Endothelial cell of umbilical vein (primary cell): ENCODE data around the gene GALNT13. TPM values are rescaled to one million over a fixed set of nuclear protein-coding genes. Genes with fewer than 3 reads are reported as not detected.

Experiments
- BruUV-seq: library from RNA; stranded (reverse); fragments of 400-500 nt; replicated peaks from 2 replicates; lab custom pipeline; 2021; lab: Mats Ljungman, UMichigan
- CTCF ChIA-PET: fragments of 300-600, 350-600 bp; sonication (Branson Sonifier 250); formaldehyde crosslinking; loops from one replicate; lab custom pipeline; 2021; ENCODE audit warnings: antibody characterized with exemption, inconsistent platforms; lab: Charles Lee
- POLR2A ChIA-PET: fragments of 300-600, 350-600 bp; sonication (Branson Sonifier 250); formaldehyde crosslinking; loops from one replicate; lab custom pipeline; 2021; ENCODE audit warnings: antibody characterized with exemption, inconsistent platforms; lab: Charles Lee
- DNase-seq: peaks from one replicate; pipeline ENCODE4 v3.0.0-alpha.2; 2011; ENCODE audit warnings: low read depth, low spot score
- FAIRE-seq: peaks from 2 replicates; lab custom pipeline; 2011; peaks lifted over from hg19 to GRCh38; lab: Jason Lieb, UNC
- H2AFZ ChIP-seq: 2 replicates; pipeline ENCODE4 v1.6.0; 2012; ENCODE audit warnings: low read depth, low read length, control low read depth, inconsistent platforms
- H3K27ac ChIP-seq: 2 replicates; pipeline ENCODE4 v1.5.1; 2011; ENCODE audit warnings: low read depth, mild to moderate bottlenecking, control low read depth, low read length, moderate library complexity; ENCODE audit not compliant: insufficient read depth
- H3K27me3 ChIP-seq, 2 experiments: 2 replicates each; pipeline versions ENCODE4 v1.6.0 to v1.6.1; 2011; ENCODE audit warnings: low read length in 2 of 2, mixed read lengths in 1 of 2; ENCODE audit not compliant: control insufficient read depth in 2 of 2, insufficient read depth in 2 of 2
- H3K36me3 ChIP-seq, 2 experiments: 2 replicates in 1 of 2; 3 replicates in 1 of 2; pipeline ENCODE4 v1.5.1; 2011; ENCODE audit warnings: low read length in 2 of 2, mild to moderate bottlenecking in 1 of 2, moderate library complexity in 1 of 2; ENCODE audit not compliant: control insufficient read depth in 2 of 2, insufficient read depth in 2 of 2; ENCODE audit errors: extremely low read depth in 1 of 2
- H3K4me1 ChIP-seq: 3 replicates; pipeline ENCODE4 v1.5.1; 2011; ENCODE audit warnings: mild to moderate bottlenecking, low read length; ENCODE audit not compliant: control insufficient read depth, insufficient read depth; ENCODE audit errors: extremely low read depth
- H3K4me2 ChIP-seq: 2 replicates; pipeline ENCODE4 v1.6.1; 2011; ENCODE audit warnings: low read length, control low read depth, mixed read lengths; ENCODE audit not compliant: insufficient read depth
- H3K4me3 ChIP-seq, 3 experiments: fragments of 200-600 bp in 1 of 3; sonication (generic), shearing (Covaris generic) in 1 of 3; replicated peaks in 1 of 3; 2 replicates each; pipeline ENCODE4 v1.5.1; 2011 to 2016; ENCODE audit warnings: control low read depth in 3 of 3, low read length in 3 of 3, mild to moderate bottlenecking in 2 of 3, inconsistent platforms in 1 of 3, low read depth in 1 of 3, moderate library complexity in 1 of 3; ENCODE audit not compliant: insufficient read depth in 1 of 3
- H3K79me2 ChIP-seq: 2 replicates; pipeline ENCODE4 v1.6.0; 2012; ENCODE audit warnings: low read length, inconsistent platforms; ENCODE audit not compliant: control insufficient read depth, insufficient read depth
- H3K9ac ChIP-seq: replicated peaks from 2 replicates; pipeline ENCODE3; 2011; ENCODE audit warnings: low read length, control low read depth; ENCODE audit not compliant: insufficient read depth; ENCODE audit errors: extremely low read depth
- H3K9me1 ChIP-seq: replicated peaks from 3 replicates; pipeline ENCODE4 v1.6.0; 2011; ENCODE audit warnings: mild to moderate bottlenecking, low read length; ENCODE audit not compliant: control insufficient read depth, insufficient read depth; ENCODE audit errors: extremely low read depth
- H3K9me3 ChIP-seq: replicated peaks from 2 replicates; pipeline ENCODE4 v1.5.1; 2012; ENCODE audit warnings: low read length, inconsistent platforms; ENCODE audit not compliant: control insufficient read depth, insufficient read depth
- H4K20me1 ChIP-seq: replicated peaks from 2 replicates; pipeline ENCODE3; 2011; ENCODE audit warnings: mild to moderate bottlenecking, low read length; ENCODE audit not compliant: control insufficient read depth, insufficient read depth; ENCODE audit errors: extremely low read depth
- CTCF ChIP-seq, 2 donors: IDR thresholded peaks; 1 replicate in 1 of 2; 2 replicates in 1 of 2; pipeline ENCODE4 v1.5.1; 2011; ENCODE audit warnings: low read length in 2 of 2, mild to moderate bottlenecking in 2 of 2, moderate library complexity in 2 of 2, control low read depth in 1 of 2, inconsistent platforms in 1 of 2, low read depth in 1 of 2; ENCODE audit not compliant: insufficient read depth in 1 of 2; ENCODE audit errors: extremely low read depth in 1 of 2
- EZH2 ChIP-seq: IDR thresholded peaks from 2 replicates; pipeline ENCODE4 v1.6.1; 2012; ENCODE audit warnings: borderline replicate concordance, low read depth, mild to moderate bottlenecking, moderate library complexity, low read length, inconsistent platforms; ENCODE audit not compliant: severe bottlenecking
- FOS ChIP-seq: IDR thresholded peaks from 2 replicates; pipeline ENCODE4 v1.6.1; 2011; ENCODE audit warnings: mild to moderate bottlenecking, low read length, moderate library complexity, borderline replicate concordance; ENCODE audit not compliant: insufficient read depth
- GATA2 ChIP-seq: IDR thresholded peaks from 2 replicates; pipeline ENCODE4 v1.7.0; 2011; ENCODE audit warnings: low read depth, mild to moderate bottlenecking, moderate library complexity, mixed read lengths, low read length; ENCODE audit not compliant: insufficient read length, insufficient read depth
- JUN ChIP-seq: IDR thresholded peaks from 2 replicates; pipeline ENCODE4 v1.6.1; 2011; ENCODE audit warnings: borderline replicate concordance, low read depth; ENCODE audit not compliant: insufficient read length, insufficient read depth
- MAX ChIP-seq: IDR thresholded peaks from 2 replicates; pipeline ENCODE4 v1.6.1; 2011; ENCODE audit not compliant: insufficient read depth, insufficient read length
- MYC ChIP-seq: IDR thresholded peaks from one replicate; pipeline ENCODE4 v1.6.1; 2011; ENCODE audit warnings: mild to moderate bottlenecking, low read depth, low read length
- POLR2A ChIP-seq: IDR thresholded peaks from 2 replicates; pipeline ENCODE4 v1.6.1; 2012; ENCODE audit warnings: low read depth, mild to moderate bottlenecking, control low read depth, low read length
- POLR2AphosphoS5 ChIP-seq: IDR thresholded peaks from 2 replicates; pipeline ENCODE4 v1.6.1; 2012; ENCODE audit warnings: low read depth, mild to moderate bottlenecking, control low read depth, low read length, moderate library complexity; ENCODE audit not compliant: insufficient read depth
- dilution Hi-C: fragments of 300-500 bp; cut with MboI; formaldehyde crosslinking; loops from one replicate; pipeline ENCODE4 v1.15.0; 2019; ENCODE audit warnings: low sequenced_read_pairs; ENCODE audit not compliant: extremely low pct_ligation_motif_present
- intact Hi-C: fragments of 100-400 bp; cut with micrococcal nuclease; formaldehyde crosslinking; loops from one replicate; pipeline ENCODE4 v1.10.0; 2022
- polyA plus RNA-seq, 4 experiments: library from polyadenylated mRNA; depleted of rRNA in 3 of 4; stranded (reverse) in 3 of 4; unstranded in 1 of 4; fragments of >200 nt; gene quantifications; 2 replicates each; pipeline versions ENCODE4 v1.2.1 to v1.2.3, GENCODE V29; 2011 to 2012; ENCODE audit warnings: missing spikeins in 1 of 4
- total RNA-seq: library from RNA; stranded (reverse); gene quantifications from 2 replicates; pipeline ENCODE4 v1.2.3, GENCODE V29; 2021

Gene GALNT13
- total and polyA plus RNA-seq, 2 donors (not counting 3 experiments of a cell fraction or from before 2014, with no cell fraction given), result 0.06 TPM; not detected in 1

GRCh38 chr2:154046493-154046892 lies 174.8 kb downstream of the GALNT13 start:
- Histone ChIP-seq H3K27me3 (no peaks in the 10 kb centered on the region), H3K36me3 (no peaks in the 10 kb centered on the region), H4K20me1 (no peaks in the 10 kb centered on the region), H3K27ac (no peak overlapping the region), H3K9me1 (no peaks in the 10 kb centered on the region), H3K9me3 (no peaks in the 10 kb centered on the region), H3K4me3 (no peak overlapping the region), H3K4me1 (no peaks in the 10 kb centered on the region), H3K4me2 (no peak overlapping the region), H3K79me2 (no peaks in the 10 kb centered on the region), H2AFZ (no peak overlapping the region), H3K9ac (no peak overlapping the region)
- intact Hi-C loops, result no loop called here
- dilution Hi-C loops, result no loop called here
- no TSS peak for BruUV-seq
- TF ChIP-seq CTCF (IDR thresholded peaks at IDR 0.05; ENCODE audit: extremely low read depth in 1 of 2, insufficient read depth in 1 of 2, low read depth in 1 of 2, low read length in 2 of 2) (no peak), POLR2AphosphoS5 (no peak), FOS (no peak), MYC (no peak), JUN (no peak), EZH2 (no peak)
- FAIRE-seq, result no peak
- ChIA-PET CTCF (no interaction called here), POLR2A (no interaction called here)
- DNase-seq, result no peak

GRCh38 chr2:154048905-154049304 lies 177.2 kb downstream of the GALNT13 start:
- DNase-seq (no peak), FAIRE-seq (no peak)
- intact Hi-C loops (no loop called here), dilution Hi-C loops (no loop called here)
- no peak overlapping the region for H2AFZ ChIP-seq
- H4K20me1 ChIP-seq, result no peaks in the 10 kb centered on the region
- H3K79me2 ChIP-seq, result no peaks in the 10 kb centered on the region
- ChIA-PET CTCF (no interaction called here), POLR2A (no interaction called here)
- no peak overlapping the region for H3K9ac ChIP-seq
- H3K4me3 ChIP-seq, result no peak overlapping the region
- no peaks in the 10 kb centered on the region for H3K27me3 ChIP-seq
- TF ChIP-seq POLR2AphosphoS5, result no peak
- no peak for TF ChIP-seq CTCF (IDR thresholded peaks at IDR 0.05; ENCODE audit: extremely low read depth in 1 of 2, insufficient read depth in 1 of 2, low read depth in 1 of 2, low read length in 2 of 2)
- no peak for TF ChIP-seq GATA2
- TF ChIP-seq JUN, result no peak
- no peak for TF ChIP-seq MYC
- no peak for TF ChIP-seq FOS
- no peak for TF ChIP-seq MAX
- no peak for TF ChIP-seq EZH2
- TF ChIP-seq POLR2A, result no peak
- H3K9me3 ChIP-seq, result no peaks in the 10 kb centered on the region
- no peaks in the 10 kb centered on the region for H3K4me1 ChIP-seq
- H3K9me1 ChIP-seq, result no peaks in the 10 kb centered on the region
- H3K4me2 ChIP-seq, result no peak overlapping the region
- H3K36me3 ChIP-seq, result no peaks in the 10 kb centered on the region
- H3K27ac ChIP-seq, result no peak overlapping the region
- no TSS peak for BruUV-seq
